KBM-7 (cell line): ENCODE measurements around the gene ARL13B.
A peak's percentile ranks its signal among the peaks of the same experiment; 100 is the strongest.
"Not testable (repeated sequence)": the region's sequence is repeated elsewhere in the genome, so short reads cannot be mapped to it uniquely, and the experiment has no call there.

ENCODE experiments used
- DNase-seq: peaks from one replicate; pipeline ENCODE4 v3.0.0-alpha.2; 2015
- in situ Hi-C: fragments of 300-500 bp; cut with MboI; formaldehyde crosslinking; loops from 2 replicates; pipeline ENCODE4 v1.14.3; 2020; ENCODE audit warnings: low sequenced_read_pairs, low pct_unique_long_range_greater_than_20kb, mixed read lengths

ARL13B gene

DNA sequence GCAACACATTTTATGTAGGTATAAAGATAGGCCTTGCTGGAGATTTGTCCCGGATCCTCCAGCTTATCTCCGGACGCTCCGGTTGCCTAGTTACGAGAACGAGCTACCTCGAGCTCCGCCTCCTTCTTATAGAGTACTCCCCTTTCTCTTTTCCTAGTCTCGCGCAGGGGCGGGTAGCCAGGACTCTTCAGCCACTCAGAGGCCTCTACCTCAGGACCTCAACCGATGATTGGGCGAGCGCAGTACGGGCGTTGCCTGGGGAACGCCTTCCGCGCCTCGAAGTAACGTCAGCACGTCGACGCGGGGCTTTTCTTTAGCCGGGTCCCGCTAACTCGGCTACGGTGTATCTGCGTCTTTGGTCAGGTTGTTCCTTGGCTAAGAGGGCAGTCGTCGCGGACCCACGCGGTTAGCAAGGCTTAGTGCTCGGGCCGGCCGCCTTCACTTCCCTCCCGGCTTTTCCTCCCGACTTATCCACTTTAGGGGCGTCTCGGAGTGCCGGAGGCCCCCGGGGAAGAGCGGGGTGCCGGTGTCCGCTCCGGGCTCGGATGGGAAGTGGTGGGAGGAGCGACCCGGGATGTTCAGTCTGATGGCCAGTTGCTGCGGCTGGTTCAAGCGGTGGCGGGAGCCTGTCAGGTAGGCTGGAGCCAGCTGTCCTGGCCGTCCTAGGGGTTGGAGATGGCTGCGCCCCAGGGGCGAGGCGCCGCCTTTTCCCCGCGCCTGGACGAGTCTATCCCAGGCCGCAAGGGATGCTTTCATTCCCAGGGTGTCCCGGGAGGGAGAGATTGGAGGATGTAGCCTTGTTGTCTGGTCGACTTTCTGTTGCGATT lies at the start of gene ARL13B:
Gene ARL13B, plus strand, starts transcription at position 306 of the 827 bp plus-strand sequence. Its CDS starts 269 bp downstream, at position 575.
- in situ Hi-C loops = no loop called here

GRCh38 chr3:93931597-93932229 lies 48.2 kb upstream of the ARL13B start:
- DNase-seq = no peak

More for the DNA sequence above, at the start of gene ARL13B:
- DNase-seq = peak; percentile 97

DNA sequence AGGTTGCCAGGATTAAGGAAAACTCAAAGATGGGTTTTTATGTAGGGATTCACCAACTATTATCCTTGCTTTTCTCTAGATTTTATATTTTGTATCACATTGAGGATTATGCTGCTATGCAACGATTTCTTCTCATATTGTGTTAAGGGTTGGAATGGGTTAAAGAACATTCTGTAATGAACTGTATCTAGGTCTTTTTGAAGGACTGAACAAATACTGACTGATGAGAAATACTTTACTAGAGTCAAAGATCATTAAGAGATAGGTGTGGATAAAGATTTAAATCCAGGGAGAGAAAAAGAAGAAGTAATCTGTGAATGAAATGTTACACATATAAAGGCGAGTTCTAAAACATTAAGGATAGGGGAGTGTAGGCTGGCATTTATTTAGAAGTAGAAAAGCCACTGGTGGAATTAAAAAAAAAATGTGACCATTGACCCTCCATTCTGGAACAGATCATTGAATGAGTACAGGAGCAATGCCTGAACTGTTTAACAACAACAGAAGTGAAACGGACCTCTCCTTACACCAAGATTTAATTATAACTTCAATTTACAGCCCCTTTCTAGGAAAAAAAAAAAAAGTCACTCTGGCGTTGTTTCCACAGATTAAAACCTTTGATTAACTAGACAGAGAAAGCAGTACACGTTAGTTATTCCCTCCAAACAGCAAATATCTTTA lies 45.4 kb upstream of the ARL13B start:
- no peak for DNase-seq

More at GRCh38 chr3:93931597-93932229, 48.2 kb upstream of the ARL13B start:
- in situ Hi-C loops = no loop called here

GRCh38 chr3:93936549-93936948 lies 43.4 kb upstream of the ARL13B start:
- in situ Hi-C loops = no loop called here
- DNase-seq = no peak

More for the DNA sequence above, 45.4 kb upstream of the ARL13B start:
- in situ Hi-C loops = no loop called here

DNA sequence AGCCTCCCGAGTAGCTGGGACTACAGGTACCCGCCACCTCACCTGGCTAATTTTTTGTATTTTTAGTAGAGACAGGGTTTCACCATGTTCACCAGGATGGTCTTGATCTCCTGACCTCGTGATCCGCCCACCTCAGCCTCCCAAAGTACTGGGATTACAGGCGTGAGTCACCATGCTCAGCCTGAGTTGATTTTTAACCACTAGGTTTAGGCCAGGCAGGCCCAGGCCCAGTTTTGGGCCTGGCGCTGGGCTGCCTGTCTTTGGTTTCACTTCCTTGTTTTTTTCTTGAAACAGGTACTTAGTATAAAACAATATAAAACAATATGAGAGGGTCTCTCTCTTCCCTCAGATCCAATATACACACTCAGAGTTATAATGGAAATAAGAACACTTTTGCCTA lies 42.5 kb upstream of the ARL13B start:
- DNase-seq, in situ Hi-C loops: not testable (repeated sequence)

GRCh38 chr3:93949958-93950357 lies 30.0 kb upstream of the ARL13B start:
- DNase-seq, in situ Hi-C loops: not testable (repeated sequence)

DNA sequence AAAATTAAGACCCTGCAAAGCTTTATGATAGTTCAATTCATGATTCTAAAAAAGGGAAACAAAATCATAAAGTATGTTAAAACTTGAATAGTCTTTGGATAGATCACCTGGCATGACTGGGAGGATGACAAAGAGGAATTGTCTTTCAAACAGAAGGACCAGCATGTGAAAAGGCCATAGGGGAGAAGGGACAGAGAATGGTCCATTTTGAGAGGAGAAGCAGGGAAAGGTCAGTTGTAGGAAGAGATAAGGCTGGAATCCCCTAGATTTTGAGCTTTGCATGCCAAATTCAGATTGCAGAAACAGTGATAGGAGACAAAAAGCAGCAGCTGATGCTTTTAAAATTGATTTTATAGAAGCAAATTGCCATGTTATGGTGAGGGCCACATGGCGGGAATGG lies 18.9 kb upstream of the ARL13B start:
- DNase-seq = no peak
- in situ Hi-C loops = no loop called here

DNA sequence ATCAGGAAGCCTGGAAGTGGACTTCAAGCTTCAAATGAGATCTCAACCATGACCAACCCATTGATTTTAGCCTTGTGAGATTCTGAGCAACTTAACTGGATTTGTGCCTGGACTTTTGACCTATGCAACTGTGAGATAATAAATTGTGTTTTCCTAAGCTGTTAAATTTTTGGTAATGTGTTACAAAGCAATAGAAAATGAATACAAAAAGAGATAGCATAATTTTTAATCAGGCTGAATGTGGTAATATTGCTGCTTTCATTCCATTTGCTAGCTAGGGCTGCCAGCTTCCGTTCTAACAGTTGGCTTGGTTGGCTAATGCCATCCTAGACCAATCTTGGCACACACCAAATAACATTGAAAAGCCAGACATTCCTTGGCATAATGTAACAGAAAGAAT lies 18.5 kb upstream of the ARL13B start:
- no peak for DNase-seq
- in situ Hi-C loops = no loop called here

DNA sequence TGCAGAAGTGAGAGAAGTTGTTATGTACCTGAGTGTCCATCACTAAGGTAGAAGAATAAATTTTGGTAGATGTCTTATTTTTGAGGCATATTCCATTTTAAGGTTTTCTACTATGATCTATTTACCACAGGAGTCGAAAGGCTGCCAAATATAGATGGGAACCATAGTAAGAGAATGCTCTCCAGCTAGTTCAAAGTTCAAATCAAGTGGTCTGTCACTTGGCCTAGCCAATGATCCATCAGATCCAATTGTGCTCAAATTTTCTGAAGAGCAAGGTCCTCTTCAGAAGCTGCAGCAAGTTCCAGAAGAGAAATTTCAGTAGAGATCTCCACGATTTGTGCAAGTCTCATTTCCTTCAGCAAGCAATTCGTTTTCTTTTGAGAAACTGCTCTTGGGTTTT lies 17.2 kb upstream of the ARL13B start:
- DNase-seq = no peak
- in situ Hi-C loops = no loop called here

DNA sequence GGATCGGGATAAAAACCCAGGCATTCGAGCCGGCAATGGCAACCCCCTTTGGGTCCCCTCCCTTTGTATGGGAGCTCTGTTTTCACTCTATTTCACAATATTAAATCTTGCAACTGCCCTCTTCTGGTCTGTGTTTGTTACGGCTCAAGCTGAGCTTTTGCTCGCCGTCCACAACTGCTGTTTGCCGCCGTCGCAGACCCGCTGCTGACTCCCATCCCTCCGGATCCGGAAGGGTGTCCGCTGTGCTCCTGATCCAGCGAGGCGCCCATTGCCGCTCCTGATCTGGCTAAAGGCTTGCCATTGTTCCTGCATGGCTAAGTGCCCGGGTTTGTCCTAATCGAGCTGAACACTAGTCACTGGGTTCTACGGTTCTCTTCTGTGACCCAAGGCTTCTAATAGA lies 14.8 kb upstream of the ARL13B start:
- DNase-seq, in situ Hi-C loops: not testable (repeated sequence)

GRCh38 chr3:93969443-93969842 lies 10.5 kb upstream of the ARL13B start:
- no peak for DNase-seq
- in situ Hi-C loops = no loop called here

DNA sequence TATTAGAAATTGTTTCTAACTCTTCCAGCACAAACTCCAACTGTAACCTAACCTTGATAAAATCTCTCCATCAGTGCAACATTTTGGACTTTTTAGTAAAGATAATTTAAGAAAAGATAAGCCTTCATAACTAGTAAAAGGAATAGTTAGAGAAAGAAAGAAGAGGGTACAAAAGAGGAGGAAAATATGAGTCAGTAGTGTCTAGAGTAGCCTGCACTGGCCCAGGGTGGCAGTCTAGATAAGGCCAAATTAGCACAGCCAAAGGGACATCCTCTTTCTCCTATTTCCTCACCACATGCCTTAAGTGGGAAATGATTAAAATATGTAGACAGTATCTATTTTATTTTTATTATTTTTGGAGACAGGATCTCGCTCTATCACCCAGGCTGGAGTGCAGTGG lies 10.0 kb upstream of the ARL13B start:
- DNase-seq = no peak

GRCh38 chr3:93973131-93974126 lies 6.5 kb upstream of the ARL13B start, which contains the start of gene PROS1:
PROS1 (minus strand) TSS chr3:93973896; CDS start chr3:93973749, 147 bp downstream.
- in situ Hi-C loops = no loop called here
- DNase-seq = peak; percentile 82

More for the DNA sequence above, 10.0 kb upstream of the ARL13B start:
- in situ Hi-C loops = no loop called here

DNA sequence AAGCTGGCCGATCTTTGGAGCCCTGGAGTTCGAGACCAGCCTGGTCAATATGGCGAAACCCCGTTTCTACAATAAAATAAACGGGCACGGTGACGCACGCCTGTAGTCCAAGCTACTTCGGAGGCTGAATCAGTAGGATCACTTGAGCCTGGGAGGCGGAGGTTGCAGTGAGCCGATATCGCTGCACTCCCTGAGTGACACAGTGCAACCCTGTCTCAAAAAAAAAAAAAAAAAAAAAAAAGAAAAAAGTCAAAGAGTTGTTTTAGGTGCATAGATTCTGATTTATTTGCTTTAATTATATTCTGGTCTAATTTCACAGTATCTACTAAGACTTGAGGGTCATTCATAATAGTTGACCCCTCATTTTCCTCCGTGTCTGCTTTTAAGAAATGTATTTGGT lies 1.7 kb downstream of the ARL13B start:
- no peak for DNase-seq
- in situ Hi-C loops = no loop called here

DNA sequence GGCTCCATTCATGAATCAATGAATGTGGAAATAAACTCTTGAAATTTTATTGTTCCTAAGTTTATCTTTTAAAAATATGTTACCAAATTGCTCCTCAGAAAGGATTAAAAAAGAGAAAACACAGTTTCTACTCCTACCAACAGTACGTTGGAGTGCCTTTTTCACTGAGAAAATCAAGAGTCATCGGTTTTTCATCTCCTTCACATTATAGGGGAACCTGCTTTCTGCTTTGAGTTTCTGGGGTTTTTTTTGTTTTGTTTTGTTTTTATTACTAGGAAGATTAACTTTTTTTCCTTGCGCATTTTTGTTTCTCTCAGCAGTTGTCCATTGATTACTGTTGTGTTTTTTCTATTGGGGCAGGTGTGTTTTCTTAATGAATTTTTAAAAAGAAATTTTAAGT lies 3.5 kb downstream of the ARL13B start:
- in situ Hi-C loops = no loop called here
- DNase-seq = no peak

DNA sequence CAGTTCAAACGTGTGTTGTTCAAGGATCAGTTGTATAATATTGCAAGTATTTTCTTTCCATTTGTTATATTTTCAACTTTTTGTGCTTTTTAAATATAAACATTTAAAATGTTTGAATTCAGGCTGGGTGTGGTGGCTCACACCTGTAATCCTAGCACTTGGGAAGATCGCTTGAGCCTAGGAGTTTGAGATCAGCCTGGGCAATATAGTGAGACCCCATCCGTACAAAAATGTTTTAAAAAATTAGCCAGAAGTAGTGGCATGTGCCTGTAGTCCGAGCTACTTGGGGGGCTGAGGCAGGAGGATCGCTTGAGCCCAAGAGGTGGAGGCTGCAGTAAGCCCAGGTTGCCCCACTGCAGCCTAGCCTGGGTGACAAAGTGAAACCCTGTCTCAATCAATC lies 4.7 kb downstream of the ARL13B start:
- no peak for DNase-seq
- in situ Hi-C loops = no loop called here

- in situ Hi-C loops = no loop called here
- no peak for DNase-seq
Observed at GRCh38 chr3:93988283-93988682, 8.3 kb downstream of the ARL13B start.

DNA sequence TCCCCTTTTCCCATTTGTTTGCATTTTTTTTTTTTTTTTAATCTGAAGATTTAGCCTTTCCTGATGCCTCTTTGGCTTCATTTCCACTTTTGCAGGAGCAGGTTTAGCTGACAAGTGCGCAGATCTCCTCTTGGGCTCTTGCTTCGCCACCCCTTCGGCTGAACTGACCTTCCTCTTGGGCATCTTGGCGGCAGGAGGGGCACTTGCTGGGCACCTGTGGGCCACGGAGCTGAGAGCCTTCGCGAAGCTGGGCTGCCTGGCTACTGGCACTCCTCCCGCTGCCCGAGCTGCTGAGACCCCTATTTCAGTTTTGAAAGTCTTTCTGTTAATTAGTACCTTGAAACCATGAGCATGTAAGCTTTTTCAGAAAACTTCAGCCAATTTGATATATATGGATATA lies 8.8 kb downstream of the ARL13B start:
- in situ Hi-C loops = no loop called here
- no peak for DNase-seq

GRCh38 chr3:93989241-93989640 lies 9.3 kb downstream of the ARL13B start:
- in situ Hi-C loops = no loop called here
- no peak for DNase-seq
